ENCODE measurements around the gene COL25A1. TPM values are rescaled to one million over a fixed set of nuclear protein-coding genes. Genes with fewer than 3 reads are reported as not detected.
"Not testable (repeated sequence)": the region's sequence is repeated elsewhere in the genome, so short reads cannot be mapped to it uniquely, and the experiment has no call there.

The COL25A1 gene
- total RNA-seq, 1 donor from 2014 or later, result 32.5 TPM

DNA sequence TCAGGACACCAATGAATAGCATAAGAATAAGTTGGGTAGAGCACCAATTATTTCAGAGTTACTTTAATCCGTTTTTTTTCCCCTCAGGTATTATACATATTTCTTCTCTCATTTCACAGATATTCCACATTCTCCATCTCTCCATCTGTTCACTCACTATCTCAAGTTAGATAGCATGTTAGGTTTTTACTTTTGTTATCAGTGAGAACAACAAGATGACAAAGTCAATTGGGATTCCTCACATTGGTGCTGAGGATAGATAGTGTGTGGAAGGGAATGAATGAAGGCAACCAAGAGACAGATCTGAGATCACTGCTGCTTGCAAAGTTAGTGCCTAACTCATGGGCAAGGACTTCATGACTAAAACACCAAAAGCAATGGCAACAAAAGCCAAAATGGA, 427.7 kb downstream of the COL25A1 start:
- no peak for DNase-seq (ENCODE audit: low spot score)

DNA sequence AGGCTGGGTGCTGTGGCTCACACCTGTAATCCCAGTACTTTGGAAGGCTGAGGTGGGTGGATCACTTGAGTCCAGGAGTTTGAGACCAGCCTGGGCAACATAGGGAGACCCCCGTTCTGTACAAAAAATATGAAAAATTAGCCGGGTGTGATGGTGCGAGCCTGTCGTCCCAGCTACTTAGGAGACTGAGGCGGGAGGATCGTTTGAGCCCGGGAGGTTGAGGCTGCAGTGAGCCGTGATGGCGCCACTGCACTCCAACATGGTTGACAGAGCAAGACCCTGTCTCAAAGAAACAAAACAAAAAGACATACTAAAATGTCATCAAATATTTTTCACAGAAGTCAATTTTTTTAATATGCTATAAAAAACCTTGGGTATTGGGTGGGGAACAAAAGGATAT, 432.5 kb downstream of the COL25A1 start:
- not testable (repeated sequence) for DNase-seq (ENCODE audit: low spot score)

DNA sequence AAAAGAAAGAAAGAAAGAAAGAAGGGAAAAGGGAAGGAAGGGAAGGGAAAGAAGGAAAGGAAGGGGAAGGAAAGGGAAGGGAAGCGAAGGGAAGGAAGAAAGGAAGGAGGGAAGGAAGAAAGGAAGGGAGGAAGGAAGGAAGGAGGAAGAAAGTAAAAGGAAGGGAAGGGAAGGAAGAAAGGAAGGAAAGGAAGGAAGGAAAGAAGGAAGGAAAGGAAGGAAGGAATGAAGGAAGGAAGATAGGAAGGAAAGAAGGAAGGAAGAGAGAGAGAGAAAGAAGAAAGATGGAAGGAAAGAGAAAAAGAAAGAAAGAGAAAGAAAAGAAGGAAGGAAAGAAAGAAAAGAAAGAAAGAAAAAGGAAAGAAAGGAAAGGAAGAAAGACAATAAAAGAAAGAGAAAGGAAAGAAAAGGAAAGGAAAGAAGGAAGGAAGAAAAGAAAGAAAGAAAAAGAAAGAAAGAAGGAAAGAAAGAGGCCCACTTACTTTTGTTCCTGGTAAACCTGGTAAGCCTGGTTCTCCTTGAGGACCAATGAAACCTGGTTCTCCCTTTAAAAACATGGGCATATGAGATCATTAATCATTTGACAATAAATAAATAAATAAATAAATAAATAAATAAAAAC, 433.7 kb downstream of the COL25A1 start:
- DNase-seq (ENCODE audit: low spot score), result no peak

DNA sequence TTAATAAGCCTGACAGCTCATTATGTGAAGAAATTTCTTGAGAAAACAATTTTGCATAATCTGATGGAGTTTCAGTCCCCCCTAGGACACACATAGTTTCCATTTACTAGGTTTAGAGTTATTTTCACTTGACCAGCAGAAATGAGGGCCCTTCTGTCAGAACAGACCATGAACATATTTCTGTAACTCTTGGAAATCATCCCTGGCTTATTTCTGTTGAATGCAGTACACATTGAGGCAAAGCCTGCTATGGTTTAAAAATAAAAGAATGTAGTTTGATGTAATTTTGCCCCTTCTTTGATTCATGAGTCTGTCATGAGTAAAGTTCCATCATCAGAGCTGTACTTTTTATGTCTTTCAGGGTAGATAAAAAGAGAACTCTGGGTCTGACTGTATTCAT, 435.0 kb downstream of the COL25A1 start:
- DNase-seq (ENCODE audit: low spot score), result peak; percentile 78

DNA sequence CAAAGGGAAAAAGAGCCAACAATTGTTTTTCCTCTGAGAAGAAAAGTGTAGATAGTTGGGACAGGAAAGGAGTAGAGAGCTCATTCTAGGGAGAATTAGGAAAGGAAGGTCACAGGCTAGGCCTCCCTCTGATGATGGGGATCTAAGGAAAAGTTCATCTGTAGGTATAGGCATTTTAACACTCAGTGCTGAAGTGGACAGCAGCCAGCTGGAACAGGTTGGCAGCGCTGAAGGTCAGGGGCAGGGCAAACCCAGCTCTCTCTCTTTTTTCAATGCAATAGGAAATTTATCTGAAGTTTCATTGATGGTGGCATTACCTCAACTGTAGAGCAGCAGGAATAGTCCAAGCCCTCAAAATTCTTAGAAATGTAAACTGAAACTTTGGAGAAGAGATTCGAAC, 441.1 kb downstream of the COL25A1 start:
- no peak for DNase-seq (ENCODE audit: low spot score)

DNA sequence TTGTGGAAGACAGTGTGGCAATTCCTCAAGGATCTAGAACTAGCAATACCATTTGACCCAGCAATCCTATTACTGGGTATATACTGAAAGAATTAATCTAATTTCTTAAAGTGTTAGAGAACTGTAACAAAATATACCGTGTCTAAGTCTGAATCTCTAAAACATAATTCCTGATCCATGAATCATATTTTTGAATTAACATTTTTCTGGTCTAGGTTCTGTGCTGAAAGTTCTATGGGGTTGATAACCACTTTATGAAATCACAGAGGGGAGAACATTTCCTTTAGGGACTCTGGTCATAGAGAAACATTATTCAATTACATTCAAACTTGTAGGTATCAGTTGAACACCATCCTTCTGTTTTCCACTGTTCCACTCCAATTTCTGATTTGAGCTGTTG, 447.7 kb downstream of the COL25A1 start:
- no peak for DNase-seq (ENCODE audit: low spot score)

DNA sequence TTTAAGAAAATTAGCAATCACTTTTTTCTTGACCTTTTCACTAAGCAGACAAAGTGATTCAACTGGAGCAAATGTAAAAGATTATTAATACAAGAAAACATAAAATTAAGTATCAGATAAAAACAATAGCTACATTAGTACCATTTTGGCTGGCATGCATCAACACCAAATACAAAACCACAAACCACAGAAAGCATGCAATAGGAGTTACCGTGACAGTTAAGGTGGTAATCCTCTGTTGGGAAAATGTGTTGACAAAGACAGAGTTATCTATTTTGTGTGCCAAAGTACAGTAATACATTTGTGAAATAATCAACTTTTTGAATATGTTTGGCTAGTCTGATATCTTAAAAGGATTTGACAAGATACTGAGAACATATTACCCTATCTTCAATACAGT, 449.8 kb downstream of the COL25A1 start:
- no peak for DNase-seq (ENCODE audit: low spot score)

DNA sequence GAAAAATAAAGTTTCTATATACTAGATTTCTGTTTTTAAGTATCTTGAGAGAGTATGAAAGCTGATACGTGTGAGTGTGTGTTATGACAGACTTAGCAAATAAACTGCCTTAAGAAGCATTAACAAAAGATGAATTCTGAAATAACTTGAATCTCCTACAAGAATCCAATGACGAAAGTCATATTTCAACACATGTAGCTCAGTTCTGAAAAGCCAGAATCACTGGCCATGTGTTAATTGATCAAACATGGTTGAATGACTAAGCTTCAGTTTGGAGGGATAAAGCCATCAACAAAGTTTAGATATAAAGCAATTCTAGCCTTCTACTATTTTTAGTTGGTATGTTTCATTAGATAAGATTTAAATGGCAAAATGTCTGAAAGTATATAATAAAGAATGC, 451.1 kb downstream of the COL25A1 start:
- DNase-seq (ENCODE audit: low spot score), result no peak

DNA sequence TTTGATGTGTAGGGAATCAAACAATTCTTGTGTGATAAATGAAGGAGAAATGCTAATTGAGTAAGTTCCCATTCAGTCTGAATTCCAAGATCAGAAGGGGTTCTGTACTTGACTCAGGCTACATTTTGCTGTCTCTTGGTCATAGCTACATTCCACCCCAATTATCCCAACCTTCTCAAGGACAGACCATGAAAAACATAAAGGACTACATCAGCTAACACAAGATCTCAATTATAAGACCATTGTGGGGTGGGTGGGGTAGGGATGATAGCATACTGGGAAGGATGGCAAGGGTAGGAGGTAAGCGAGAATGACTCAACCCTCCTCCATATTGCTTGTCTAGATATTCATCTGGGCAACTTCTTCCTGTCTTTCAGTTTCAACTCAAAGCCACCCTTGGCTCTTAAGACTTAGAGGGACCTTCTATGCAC, 452.2 kb downstream of the COL25A1 start:
- no peak for DNase-seq (ENCODE audit: low spot score)

DNA sequence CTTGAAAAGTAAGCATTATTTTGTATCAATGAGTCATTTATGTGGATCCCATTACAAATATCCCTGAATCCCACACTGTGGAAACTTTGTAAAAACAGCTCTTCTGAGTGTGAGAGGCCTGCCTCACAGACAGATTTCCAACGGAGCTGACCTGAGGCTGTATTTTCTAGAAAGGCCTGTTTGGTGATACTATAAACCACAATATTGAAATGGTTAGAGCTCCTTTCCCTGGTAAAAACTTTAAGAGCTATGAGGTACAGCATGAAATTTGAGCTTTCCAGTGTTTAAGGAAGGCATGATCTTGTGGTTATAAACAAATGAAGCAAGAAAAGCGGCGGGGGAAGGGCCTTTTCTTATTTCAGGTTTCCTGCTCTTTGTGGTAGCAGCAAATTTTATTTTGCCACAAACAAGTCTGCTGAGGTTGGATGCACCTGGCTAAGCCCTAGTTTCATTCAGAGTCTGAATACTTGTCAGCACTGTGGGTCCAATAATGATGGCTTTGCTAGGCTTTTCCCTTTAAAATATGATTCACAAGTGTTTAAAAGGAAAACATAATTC, 452.8 kb downstream of the COL25A1 start:
- DNase-seq (ENCODE audit: low spot score), result peak; percentile 50

DNA sequence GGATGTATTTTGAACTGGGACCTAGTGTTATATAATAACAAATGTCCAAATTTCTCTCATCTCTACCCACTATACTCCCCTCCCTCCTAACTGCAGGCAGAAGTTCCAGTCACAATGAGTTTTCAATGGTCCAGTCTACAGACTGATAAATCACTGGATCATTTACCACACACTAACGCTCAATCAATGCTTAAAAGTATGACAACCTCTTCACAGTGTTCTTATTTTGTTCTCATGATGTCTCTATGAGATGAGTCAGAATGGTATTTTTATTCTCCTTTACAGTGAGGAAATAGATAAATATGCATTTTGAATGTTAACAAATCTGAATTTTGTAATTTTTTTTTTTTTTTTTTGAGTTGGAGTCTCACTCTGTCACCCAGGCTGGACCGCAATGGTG, 455.9 kb downstream of the COL25A1 start:
- no peak for DNase-seq (ENCODE audit: low spot score)

DNA sequence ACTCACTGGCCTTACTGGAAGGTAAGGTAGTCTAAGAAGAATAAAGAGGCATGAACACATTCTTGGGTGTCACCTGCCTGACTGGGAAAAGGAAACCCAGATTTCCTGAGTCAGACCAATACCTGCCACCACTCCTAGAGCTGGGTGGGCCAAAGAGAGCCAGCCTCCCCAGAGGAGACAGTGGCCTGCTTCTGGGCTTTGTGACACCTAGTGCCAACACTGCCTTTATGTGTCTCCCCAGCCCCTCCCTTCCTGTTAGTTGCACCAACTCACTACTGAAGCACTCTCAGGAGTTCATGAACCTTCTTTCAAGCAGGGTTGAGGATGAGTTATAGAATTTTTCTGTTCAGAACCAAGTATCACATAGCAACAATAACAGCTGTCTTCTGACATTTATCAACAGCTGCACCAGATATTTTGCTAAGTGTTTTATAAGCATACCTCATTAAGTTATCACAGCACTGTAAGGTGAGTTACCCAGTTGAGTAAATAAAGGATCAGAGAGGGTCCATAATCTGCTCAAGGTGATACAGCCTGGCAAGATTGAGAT, 462.0 kb downstream of the COL25A1 start:
- no peak for DNase-seq (ENCODE audit: low spot score)

DNA sequence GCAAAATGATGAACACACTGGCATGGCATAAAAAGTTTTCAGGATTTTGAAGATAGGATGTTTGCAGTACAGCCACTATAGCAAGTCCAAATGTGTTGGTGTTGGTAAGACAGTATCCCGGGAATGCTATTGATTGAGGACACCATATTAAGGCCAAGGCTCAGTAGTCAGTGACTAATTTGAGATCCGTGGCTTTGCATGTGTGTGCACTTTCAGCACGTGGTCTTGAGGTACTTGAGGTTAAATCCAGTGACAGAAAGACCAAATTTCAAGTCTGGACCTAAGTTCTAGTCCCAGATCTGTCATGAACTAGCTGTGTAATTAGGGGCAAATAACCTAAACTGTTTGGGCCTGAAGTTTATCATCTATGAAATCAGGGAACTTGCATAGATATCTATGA, 463.1 kb downstream of the COL25A1 start:
- no peak for DNase-seq (ENCODE audit: low spot score)

DNA sequence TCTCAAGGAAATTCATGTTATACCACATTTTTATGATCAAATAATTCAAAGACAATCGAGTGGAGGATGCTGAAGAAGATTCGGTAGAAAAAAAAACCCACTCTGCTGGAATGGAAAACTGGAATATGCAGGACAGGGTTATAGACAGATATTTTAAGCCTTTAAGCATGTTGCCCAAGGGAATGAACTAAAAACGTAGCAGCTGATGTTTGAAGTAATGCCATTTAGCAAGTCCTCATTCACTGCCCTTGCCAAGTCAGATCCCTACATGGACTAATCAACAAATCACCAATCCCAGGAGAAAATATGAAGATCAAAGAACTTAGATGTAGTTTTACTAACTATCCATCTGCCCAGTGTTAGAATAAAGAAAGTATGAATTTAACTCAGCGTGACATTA, 464.0 kb downstream of the COL25A1 start:
- DNase-seq (ENCODE audit: low spot score), result peak; percentile 91

DNA sequence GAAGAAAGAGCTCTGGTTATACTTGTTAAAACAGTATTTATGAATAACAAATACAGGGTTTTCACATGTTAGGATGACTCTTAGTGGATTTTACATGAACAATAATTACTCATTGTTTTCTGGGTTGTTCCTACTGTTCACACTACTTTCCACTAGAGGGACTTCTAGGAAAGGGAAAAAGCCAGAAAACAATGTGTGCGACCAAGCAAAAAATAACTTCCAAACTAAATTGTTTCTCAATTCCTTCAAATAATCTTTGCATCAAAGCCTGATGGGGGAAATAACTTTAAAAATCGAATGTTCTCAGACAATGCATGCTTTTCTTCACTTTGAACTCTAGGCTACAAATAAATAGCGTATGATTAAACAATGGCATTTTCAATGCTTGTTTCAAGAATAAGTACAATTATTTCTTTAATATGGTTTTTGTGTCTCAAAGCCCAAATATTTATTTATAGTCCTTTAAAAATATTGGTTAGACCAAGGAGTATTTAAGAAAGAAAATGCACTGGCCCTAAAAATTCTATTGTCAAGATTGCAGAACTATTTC, 467.5 kb downstream of the COL25A1 start:
- DNase-seq (ENCODE audit: low spot score), result peak; percentile 56

DNA sequence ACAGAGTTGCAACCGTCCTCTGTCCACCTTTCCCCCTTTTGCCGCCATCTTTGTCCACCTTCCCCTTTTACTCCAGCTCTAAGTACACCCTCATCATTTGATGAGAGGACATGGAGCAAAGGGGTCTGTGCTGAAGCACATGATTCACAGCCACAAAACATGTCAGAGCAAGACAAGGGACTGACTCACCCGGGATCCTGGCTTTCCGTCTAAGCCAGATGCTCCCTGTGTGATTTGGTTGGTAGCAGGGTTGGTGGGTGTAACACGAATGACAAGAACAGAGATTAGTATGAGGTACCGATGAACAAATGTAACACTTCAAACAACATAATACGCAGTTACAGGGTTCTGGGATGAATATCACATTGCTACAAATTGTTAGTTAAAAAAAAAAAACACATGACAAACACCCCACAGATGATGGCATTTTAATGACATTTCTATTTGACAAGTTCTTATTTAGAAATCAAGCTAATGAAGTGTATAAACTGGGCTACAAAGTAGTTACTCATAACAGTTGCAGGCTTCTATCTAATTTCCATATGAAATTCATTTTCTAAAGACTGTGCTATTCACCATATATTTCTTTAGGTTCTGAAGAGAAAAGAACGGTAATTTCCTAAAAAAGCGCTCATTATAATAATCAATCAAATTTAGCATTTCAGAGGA, 468.2 kb downstream of the COL25A1 start:
- DNase-seq (ENCODE audit: low spot score), result peak; percentile 32

DNA sequence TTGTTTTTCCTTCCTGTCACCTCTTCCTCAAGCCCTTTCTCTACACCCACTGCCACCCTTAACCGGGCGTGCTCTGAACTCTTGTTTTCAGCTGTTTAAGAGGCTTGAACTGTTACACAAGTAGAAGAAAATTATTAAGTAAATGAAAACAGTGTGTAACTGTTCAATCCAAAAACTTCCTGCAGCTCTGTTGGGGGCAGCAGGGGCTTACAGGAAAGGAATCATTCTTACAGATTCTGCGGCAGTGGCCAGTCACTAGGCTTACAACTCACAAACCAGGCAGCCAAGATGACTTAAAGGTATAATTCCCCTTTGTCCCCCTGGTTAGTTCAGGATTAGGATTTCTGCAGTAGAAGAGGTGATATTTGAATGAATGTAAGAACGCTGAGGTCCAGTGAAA, 469.4 kb downstream of the COL25A1 start:
- no peak for DNase-seq (ENCODE audit: low spot score)

DNA sequence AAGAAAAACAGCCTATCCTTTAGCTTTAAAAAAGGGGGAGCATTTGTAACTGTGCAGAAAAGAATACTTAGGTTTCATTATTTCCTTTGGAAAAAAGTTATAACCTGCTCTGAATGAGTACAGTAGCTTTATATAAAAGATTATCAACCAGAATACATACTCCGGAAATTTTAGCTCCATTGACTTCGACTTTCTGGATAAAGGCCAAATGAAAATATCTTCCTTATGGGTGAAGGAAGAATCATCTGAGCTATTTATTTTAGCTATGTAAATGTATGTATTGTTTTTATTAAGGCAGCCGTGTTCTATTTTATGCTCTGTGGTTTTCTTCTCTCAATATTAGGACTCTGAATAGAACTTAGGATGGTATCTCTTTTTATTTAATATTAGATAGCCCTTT, 470.6 kb downstream of the COL25A1 start:
- DNase-seq (ENCODE audit: low spot score), result no peak

DNA sequence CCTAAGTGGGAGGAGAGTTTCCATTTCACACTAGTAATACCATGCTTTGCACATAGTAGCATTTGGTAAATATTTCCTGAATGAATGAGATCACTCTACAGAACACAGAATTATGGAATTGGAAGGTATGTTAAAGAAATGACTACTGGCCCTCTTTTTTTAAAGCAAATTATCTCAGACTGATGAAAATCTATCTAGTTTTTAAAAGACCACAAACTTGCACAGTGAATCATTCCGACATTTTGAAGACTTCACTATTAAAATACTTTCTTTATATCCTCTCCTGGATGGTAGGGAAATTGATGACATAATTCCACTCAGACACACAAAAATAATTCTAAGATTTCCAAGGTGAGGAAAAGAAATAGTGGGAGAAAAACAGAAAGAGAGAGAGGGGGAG, 471.2 kb downstream of the COL25A1 start:
- no peak for DNase-seq (ENCODE audit: low spot score)

DNA sequence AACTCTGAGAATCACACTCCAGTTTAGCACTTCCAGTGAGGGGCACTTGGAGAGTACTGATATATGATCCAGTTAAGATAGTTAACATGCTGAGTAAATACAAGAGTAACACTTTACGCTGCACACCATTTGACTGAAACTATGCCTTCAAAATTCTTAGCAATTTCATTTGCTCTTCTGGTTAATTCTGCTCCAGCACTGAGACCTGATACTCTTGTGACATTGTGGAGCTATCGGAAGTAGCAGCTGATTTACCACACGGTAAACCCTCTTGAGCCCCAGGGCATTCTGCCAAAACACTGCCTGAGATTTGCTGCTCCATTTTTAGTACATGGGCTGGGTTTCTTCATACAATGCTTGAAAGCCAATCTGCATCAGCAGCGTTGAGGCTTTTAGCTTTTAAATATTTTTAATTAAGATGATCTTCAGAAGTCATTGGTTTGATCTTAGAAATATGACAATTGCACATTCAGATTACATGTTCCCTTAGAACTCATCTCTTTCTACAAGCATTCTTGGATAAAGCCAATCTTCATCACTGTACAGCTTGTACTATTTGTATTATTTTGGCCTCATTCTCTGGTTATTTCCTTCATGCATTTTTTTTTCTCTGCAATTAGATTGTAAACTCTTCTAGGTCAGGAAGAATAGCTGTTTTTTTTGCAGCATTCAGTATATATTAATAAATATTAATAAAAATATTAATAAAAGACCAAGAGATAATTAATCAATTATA, 471.8 kb downstream of the COL25A1 start:
- peak; percentile 91 for DNase-seq (ENCODE audit: low spot score)

DNA sequence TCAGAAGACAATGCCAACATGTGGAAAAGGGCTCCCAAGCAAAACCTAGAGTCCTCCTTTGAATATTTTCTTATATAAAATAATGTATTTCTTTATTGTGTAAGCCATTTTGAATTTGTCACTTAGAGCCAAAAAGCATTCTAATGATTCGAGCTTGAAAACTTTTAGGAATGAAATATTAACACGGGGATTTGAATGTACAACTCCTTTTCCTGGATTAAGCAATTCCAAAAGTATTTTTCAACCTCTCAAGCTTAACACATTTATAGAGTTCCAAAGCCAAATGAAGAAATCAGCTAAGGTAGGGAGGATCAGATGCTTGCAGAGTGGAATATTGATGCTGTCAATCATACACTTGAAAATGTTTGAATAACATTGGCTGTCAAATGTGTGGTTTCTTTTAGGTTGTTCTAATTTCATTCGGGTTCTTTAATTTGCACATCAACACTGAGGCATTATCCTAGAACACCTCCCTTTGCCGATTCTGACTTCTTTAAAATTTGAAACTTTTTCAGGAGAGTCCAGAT, 472.4 kb downstream of the COL25A1 start:
- no peak for DNase-seq (ENCODE audit: low spot score)

DNA sequence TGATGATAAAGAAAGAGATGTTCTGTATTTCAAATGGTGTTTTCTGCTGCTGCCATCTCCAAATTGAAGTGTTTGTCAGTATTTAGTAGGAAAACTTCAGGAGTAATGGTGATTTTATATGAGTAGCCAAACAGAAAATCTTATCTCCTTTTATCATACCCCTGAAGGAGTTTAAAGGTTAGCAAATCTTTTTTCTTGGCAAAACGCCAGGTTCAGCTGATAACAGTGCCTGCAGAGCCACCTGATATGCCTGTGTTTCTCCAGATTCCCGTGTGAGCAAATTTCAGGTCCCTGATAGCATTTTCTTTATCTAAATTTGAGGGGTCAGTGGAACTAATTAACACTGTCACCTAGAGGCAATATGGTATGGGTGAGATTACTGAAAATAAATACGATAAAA, 473.8 kb downstream of the COL25A1 start:
- no peak for DNase-seq (ENCODE audit: low spot score)
